Measurements from ENCODE around the gene FRMPD4.
"Not testable (repeated sequence)": the region's sequence is repeated elsewhere in the genome, so short reads cannot be mapped to it uniquely, and the experiment has no call there.

Gene FRMPD4

GRCh38 chrX:12159799-12160198, 21.5 kb downstream of the FRMPD4 start:
- no peak overlapping the region for H3K27ac ChIP-seq

GRCh38 chrX:12162420-12162819, 24.1 kb downstream of the FRMPD4 start:
- TF ChIP-seq ZFX (IDR thresholded peaks at IDR 0.05) (no peak), CTCF (conservative IDR thresholded peaks at IDR 0.05) (no peak)
- H3K27ac ChIP-seq: no peak overlapping the region

More at GRCh38 chrX:12159799-12160198, 21.5 kb downstream of the FRMPD4 start:
- TF ChIP-seq ZFX (IDR thresholded peaks at IDR 0.05): no peak
- TF ChIP-seq CTCF (conservative IDR thresholded peaks at IDR 0.05): no peak

- not testable (repeated sequence) for H3K27ac ChIP-seq
These were observed 25.9 kb downstream of the FRMPD4 start for GRCh38 chrX:12164180-12164579.

GRCh38 chrX:12170755-12171154, 32.5 kb downstream of the FRMPD4 start:
- TF ChIP-seq CTCF (conservative IDR thresholded peaks at IDR 0.05) (no peak), ZFX (IDR thresholded peaks at IDR 0.05) (no peak)
- H3K27ac ChIP-seq: no peak overlapping the region

GRCh38 chrX:12174358-12174757, 36.1 kb downstream of the FRMPD4 start:
- TF ChIP-seq ZFX (IDR thresholded peaks at IDR 0.05) (no peak), CTCF (conservative IDR thresholded peaks at IDR 0.05) (no peak)
- H3K27ac ChIP-seq: no peak overlapping the region

GRCh38 chrX:12197030-12197429, 58.8 kb downstream of the FRMPD4 start:
- H3K27ac ChIP-seq: no peak overlapping the region
- TF ChIP-seq ZFX (IDR thresholded peaks at IDR 0.05) (no peak), CTCF (conservative IDR thresholded peaks at IDR 0.05) (no peak)

GRCh38 chrX:12206413-12206812, 68.1 kb downstream of the FRMPD4 start:
- no peak for TF ChIP-seq ZFX (IDR thresholded peaks at IDR 0.05)
- TF ChIP-seq CTCF (conservative IDR thresholded peaks at IDR 0.05): no peak

GRCh38 chrX:12210196-12210815, 72.0 kb downstream of the FRMPD4 start:
- H3K27ac ChIP-seq: no peak overlapping the region
- TF ChIP-seq CTCF (conservative IDR thresholded peaks at IDR 0.05) (no peak), ZFX (IDR thresholded peaks at IDR 0.05) (no peak)

More at GRCh38 chrX:12206413-12206812, 68.1 kb downstream of the FRMPD4 start:
- H3K27ac ChIP-seq: no peak overlapping the region
